ENCODE data around the gene ZNF581.

ZNF581 gene

GRCh38 chr19:55626350-55626749 lies 17.1 kb upstream of the ZNF581 start:
- TF ChIP-seq POLR2A (IDR thresholded peaks at IDR 0.05; ENCODE audit: low read depth, low read length): no peak
- FAIRE-seq (no peak), DNase-seq (ENCODE audit: insufficient read length, low spot score) (no peak)

GRCh38 chr19:55632463-55632834 lies 11.0 kb upstream of the ZNF581 start:
- FAIRE-seq (no peak), DNase-seq (ENCODE audit: insufficient read length, low spot score) (peak; percentile 86)
- no peak for TF ChIP-seq POLR2A (IDR thresholded peaks at IDR 0.05; ENCODE audit: low read depth, low read length)

- TF ChIP-seq POLR2A (IDR thresholded peaks at IDR 0.05; ENCODE audit: low read depth, low read length): no peak
Measured at GRCh38 chr19:55633861-55634260, 9.6 kb upstream of the ZNF581 start.

GRCh38 chr19:55635334-55635717 lies 8.1 kb upstream of the ZNF581 start:
- DNase-seq (ENCODE audit: insufficient read length, low spot score) (no peak), FAIRE-seq (no peak)
- TF ChIP-seq POLR2A (IDR thresholded peaks at IDR 0.05; ENCODE audit: low read depth, low read length): no peak

More at GRCh38 chr19:55633861-55634260, 9.6 kb upstream of the ZNF581 start:
- FAIRE-seq (no peak), DNase-seq (ENCODE audit: insufficient read length, low spot score) (no peak)

GRCh38 chr19:55635856-55636440 lies 7.5 kb upstream of the ZNF581 start:
- FAIRE-seq (no peak), DNase-seq (ENCODE audit: insufficient read length, low spot score) (no peak)
- no peak for TF ChIP-seq POLR2A (IDR thresholded peaks at IDR 0.05; ENCODE audit: low read depth, low read length)

- no peak for FAIRE-seq
- TF ChIP-seq POLR2A (IDR thresholded peaks at IDR 0.05; ENCODE audit: low read depth, low read length): no peak
- DNase-seq (ENCODE audit: insufficient read length, low spot score): no peak
Measured at GRCh38 chr19:55636723-55637122, 6.7 kb upstream of the ZNF581 start.

GRCh38 chr19:55637534-55637933 lies 5.9 kb upstream of the ZNF581 start:
- DNase-seq (ENCODE audit: insufficient read length, low spot score): no peak
- no peak for TF ChIP-seq POLR2A (IDR thresholded peaks at IDR 0.05; ENCODE audit: low read depth, low read length)
- FAIRE-seq: no peak

- no peak for FAIRE-seq
Measured at GRCh38 chr19:55638864-55639359, 4.5 kb upstream of the ZNF581 start.

GRCh38 chr19:55640043-55640576 lies 3.3 kb upstream of the ZNF581 start:
- DNase-seq (ENCODE audit: insufficient read length, low spot score) (no peak), FAIRE-seq (no peak)

More at GRCh38 chr19:55638864-55639359, 4.5 kb upstream of the ZNF581 start:
- no peak for DNase-seq (ENCODE audit: insufficient read length, low spot score)
- no peak for TF ChIP-seq POLR2A (IDR thresholded peaks at IDR 0.05; ENCODE audit: low read depth, low read length)

GRCh38 chr19:55640577-55641425 lies 2.6 kb upstream of the ZNF581 start, which contains the start of gene ZNF580:
TSS of gene ZNF580 (plus strand) at chr19:55641002. CDS start at chr19:55642509, 1,507 bp downstream.
- DNase-seq (ENCODE audit: insufficient read length, low spot score): peak; percentile 94
- peak; percentile 42; the same call in 1 of the 2 replicates for TF ChIP-seq POLR2A (IDR thresholded peaks at IDR 0.05; ENCODE audit: low read depth, low read length)
- no peak for FAIRE-seq

More at GRCh38 chr19:55640043-55640576, 3.3 kb upstream of the ZNF581 start:
- TF ChIP-seq POLR2A (IDR thresholded peaks at IDR 0.05; ENCODE audit: low read depth, low read length): peak; percentile 35; the same call in 1 of the 2 replicates

- FAIRE-seq: no peak
Measured at GRCh38 chr19:55641426-55642152, 1.9 kb upstream of the ZNF581 start.

GRCh38 chr19:55642153-55643002 lies 1.1 kb upstream of the ZNF581 start:
- DNase-seq (ENCODE audit: insufficient read length, low spot score) (peak; percentile 82), FAIRE-seq (no peak)
- TF ChIP-seq POLR2A (IDR thresholded peaks at IDR 0.05; ENCODE audit: low read depth, low read length): no peak; the same call in 1 of the 2 replicates

More at GRCh38 chr19:55641426-55642152, 1.9 kb upstream of the ZNF581 start:
- peak; percentile 7; the same call in 1 of the 2 replicates for TF ChIP-seq POLR2A (IDR thresholded peaks at IDR 0.05; ENCODE audit: low read depth, low read length)
- peak; percentile 95 for DNase-seq (ENCODE audit: insufficient read length, low spot score)

- no peak for DNase-seq (ENCODE audit: insufficient read length, low spot score)
- FAIRE-seq: no peak
- TF ChIP-seq POLR2A (IDR thresholded peaks at IDR 0.05; ENCODE audit: low read depth, low read length): no peak
Measured at GRCh38 chr19:55643887-55644176, 383 bp downstream of the ZNF581 start.
